GM13977 (cell line): Measurements from ENCODE around the gene FNDC8.

Experiments
- DNase-seq: peaks from one replicate; pipeline ENCODE4 v3.0.0; 2012; ENCODE audit warnings: low spot score
- in situ Hi-C: fragments of 300-500 bp; cut with MboI; formaldehyde crosslinking; loops from one replicate; pipeline ENCODE4 v1.12.0; 2022; ENCODE audit warnings: low sequenced_read_pairs, low pct_unique_long_range_greater_than_20kb, mixed read lengths, inconsistent platforms; ENCODE audit not compliant: unreplicated experiment
- TF ChIP-seq, protein P1 (sequence below): IDR thresholded peaks from 2 replicates; pipeline ENCODE4 v1.5.1; 2012; ENCODE audit warnings: mild to moderate bottlenecking, control low read depth; ENCODE audit not compliant: insufficient read depth; ENCODE audit errors: extremely low read depth, missing control alignments

FNDC8 gene

GRCh38 chr17:35094902-35095301, 26.5 kb upstream of the FNDC8 start:
- DNase-seq = no peak
- in situ Hi-C loops = no loop called here
- TF ChIP-seq, protein P1, sequence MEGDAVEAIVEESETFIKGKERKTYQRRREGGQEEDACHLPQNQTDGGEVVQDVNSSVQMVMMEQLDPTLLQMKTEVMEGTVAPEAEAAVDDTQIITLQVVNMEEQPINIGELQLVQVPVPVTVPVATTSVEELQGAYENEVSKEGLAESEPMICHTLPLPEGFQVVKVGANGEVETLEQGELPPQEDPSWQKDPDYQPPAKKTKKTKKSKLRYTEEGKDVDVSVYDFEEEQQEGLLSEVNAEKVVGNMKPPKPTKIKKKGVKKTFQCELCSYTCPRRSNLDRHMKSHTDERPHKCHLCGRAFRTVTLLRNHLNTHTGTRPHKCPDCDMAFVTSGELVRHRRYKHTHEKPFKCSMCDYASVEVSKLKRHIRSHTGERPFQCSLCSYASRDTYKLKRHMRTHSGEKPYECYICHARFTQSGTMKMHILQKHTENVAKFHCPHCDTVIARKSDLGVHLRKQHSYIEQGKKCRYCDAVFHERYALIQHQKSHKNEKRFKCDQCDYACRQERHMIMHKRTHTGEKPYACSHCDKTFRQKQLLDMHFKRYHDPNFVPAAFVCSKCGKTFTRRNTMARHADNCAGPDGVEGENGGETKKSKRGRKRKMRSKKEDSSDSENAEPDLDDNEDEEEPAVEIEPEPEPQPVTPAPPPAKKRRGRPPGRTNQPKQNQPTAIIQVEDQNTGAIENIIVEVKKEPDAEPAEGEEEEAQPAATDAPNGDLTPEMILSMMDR = no peak

DNA sequence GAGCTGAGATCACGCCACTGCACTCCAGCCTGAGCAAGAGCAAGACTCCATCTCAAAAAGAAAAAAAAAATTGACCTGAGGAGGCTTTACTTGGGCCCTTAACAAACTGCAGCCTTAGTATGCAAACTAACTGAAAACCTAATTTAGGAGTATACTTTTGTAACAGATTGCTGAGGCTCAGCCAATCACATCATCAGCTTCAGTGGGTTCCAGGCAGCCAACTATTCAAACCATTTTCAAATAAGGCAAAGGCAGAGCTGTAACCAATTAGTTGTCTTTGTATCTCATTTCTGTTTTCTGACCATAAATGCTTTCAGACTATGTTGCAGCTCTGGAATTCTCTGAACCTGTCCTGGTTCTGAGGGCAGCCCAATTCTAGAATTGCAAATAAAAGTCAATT, 25.7 kb upstream of the FNDC8 start:
- in situ Hi-C loops = no loop called here
- TF ChIP-seq, protein P1 = no peak
- DNase-seq = no peak

DNA sequence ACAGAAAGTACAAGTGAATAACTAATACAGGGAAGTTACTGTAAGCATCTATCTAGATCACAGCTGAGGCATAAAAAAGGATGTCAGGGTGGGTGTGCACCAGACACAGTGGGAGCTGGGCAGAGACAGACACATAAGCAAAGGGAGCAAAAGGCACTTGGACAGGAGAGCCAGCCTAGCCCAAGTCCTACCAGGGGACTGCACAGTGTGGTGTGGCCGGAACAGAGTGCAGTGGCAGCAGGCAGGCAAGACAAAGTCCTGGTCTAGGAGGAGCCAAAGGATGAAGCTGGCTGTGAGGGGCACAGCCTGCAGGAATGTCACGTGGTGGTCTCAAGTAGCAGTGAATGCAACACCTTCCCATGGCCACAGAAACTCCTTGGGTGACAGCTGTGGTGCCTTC, 23.6 kb upstream of the FNDC8 start:
- DNase-seq = no peak
- TF ChIP-seq, protein P1 = no peak
- in situ Hi-C loops = no loop called here

- in situ Hi-C loops = loop anchor here (10.0 to 25.0 kb wide), 2 partner anchors 105 to 688 kb away; no protein-coding TSS in a partner anchor
- TF ChIP-seq, protein P1 = no peak
These were observed 21.5 kb upstream of the FNDC8 start for GRCh38 chr17:35099908-35100307.

DNA sequence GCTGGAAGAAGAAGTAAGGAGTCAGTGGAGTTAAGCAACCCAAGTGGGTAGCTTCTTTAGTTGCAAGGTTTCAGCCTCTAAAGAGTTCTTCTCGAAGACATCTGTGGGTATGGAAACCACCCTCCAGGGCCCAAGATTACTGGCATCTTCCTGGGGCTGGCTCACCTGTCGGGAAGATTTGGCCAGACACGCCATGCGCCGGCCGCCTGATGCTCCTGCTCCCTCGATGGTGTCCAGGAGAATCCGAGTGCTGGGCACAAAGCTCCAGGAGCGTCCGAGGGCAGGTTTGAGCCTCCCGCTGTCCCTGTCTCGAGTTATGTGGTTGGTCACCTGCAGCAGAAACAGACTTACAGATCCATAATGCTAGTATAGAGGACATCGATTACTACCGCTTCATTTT, 20.4 kb upstream of the FNDC8 start:
- no peak for DNase-seq
- in situ Hi-C loops = loop anchor here (10.0 to 25.0 kb wide), 2 partner anchors 106 to 689 kb away; no protein-coding TSS in a partner anchor
- TF ChIP-seq, protein P1 = no peak

More at GRCh38 chr17:35099908-35100307, 21.5 kb upstream of the FNDC8 start:
- DNase-seq = no peak

DNA sequence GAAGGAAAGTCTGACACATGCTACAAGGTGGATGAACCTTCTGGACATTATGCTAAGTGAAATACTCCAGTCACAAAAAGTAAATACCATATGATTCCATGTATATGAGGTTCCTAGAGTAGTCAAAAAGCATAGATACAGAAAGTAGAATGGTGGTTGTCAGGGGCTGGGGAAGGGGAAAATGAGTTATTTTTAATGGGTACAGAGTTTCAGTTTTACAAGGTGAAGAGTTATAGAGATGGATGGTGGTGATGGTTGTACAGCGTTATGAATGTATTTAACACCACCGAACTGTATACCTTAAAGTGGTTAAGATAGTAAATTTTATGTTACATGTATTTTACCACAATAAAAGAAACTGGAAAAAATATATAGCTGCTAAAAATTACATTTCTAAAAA, 19.7 kb upstream of the FNDC8 start:
- TF ChIP-seq, protein P1 = no peak
- in situ Hi-C loops = loop anchor here (10.0 to 25.0 kb wide), 2 partner anchors 107 to 689 kb away; no protein-coding TSS in a partner anchor
- DNase-seq = no peak

DNA sequence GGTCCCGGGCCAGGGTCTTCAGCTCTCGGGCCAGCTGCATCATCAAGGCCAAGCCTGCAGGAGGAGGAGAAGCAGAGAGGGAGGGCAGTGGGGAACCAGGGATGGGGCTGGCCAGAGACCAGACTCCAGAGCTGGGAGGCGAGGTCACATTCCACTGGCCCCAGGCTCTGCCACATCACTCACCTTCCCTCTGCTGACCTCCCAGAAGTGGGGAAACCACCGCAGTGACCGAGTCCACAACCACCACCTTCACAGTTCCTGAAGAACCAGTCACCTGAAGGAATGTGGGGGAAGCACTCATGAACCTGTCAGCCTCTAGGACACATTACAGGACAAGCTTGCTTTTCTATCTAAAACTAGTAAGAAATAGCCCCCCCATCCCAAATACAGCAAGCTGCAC, 18.1 kb upstream of the FNDC8 start:
- TF ChIP-seq, protein P1 = no peak
- DNase-seq = no peak
- in situ Hi-C loops = loop anchor here (10.0 to 25.0 kb wide), 2 partner anchors 108 to 691 kb away; no protein-coding TSS in a partner anchor
